HCT116 (cell line): ENCODE measurements around the gene HSD3B1. TPM values are rescaled to one million over a fixed set of nuclear protein-coding genes. Genes with fewer than 3 reads are reported as not detected.

Experiments used
- ATAC-seq: fragments of 200-7000 bp; cut with Tn5 transposase; 2 replicates; pipeline ENCODE4 v1.9.1; 2020; ENCODE audit warnings: mild to moderate bottlenecking, moderate library complexity
- BruUV-seq: library from RNA; stranded (reverse); fragments of 400-500 nt; replicated peaks from 2 replicates; lab custom pipeline; 2021; lab: Mats Ljungman, UMichigan
- CTCF ChIA-PET: fragments of 300-600 bp; sonication (Branson Sonifier 250); formaldehyde crosslinking; loops from one replicate; lab custom pipeline; 2021; ENCODE audit warnings: antibody characterized with exemption; lab: Charles Lee
- POLR2A ChIA-PET: fragments of 300-600, 350-600 bp; sonication (Branson Sonifier 250); formaldehyde crosslinking; loops from one replicate; lab custom pipeline; 2021; ENCODE audit warnings: antibody characterized with exemption; lab: Charles Lee
- RAD21 ChIA-PET, 2 experiments: fragments of 300-600 bp; sonication (Branson Sonifier 250); formaldehyde crosslinking; loops; one replicate each; lab custom pipeline; 2023; ENCODE audit warnings: low total read pairs in 2 of 2; ENCODE audit not compliant: uncharacterized antibody in 2 of 2, unreplicated experiment in 2 of 2, low non-redundant PET in 1 of 2; lab: Charles Lee
- DNase-seq: peaks from one replicate; pipeline ENCODE4 v3.0.0-alpha.2; 2010; ENCODE audit warnings: low read depth, low spot score
- H2AFZ ChIP-seq: fragments of 200-600 bp; shearing (Covaris generic), sonication (generic); 2 replicates; pipeline ENCODE4 v1.6.1; 2017; ENCODE audit warnings: low read depth, mixed run types, mixed read lengths, antibody characterized with exemption, low read length; ENCODE audit not compliant: poor library complexity, severe bottlenecking
- H3K27ac ChIP-seq: 2 replicates; pipeline ENCODE4 v1.5.1; 2012; ENCODE audit warnings: low read depth, low read length
- H3K27me3 ChIP-seq: fragments of 200-600 bp; sonication (generic); 2 replicates; pipeline ENCODE4 v1.6.1; 2016; ENCODE audit warnings: mixed run types, low read length, mixed read lengths; ENCODE audit not compliant: insufficient read depth
- H3K36me3 ChIP-seq, 2 experiments: fragments of 200-500 bp in 1 of 2; fragments of 200-600 bp in 1 of 2; sonication (Bioruptor generic) in 1 of 2; sonication (generic) in 1 of 2; 2 replicates each; pipeline versions ENCODE4 v1.5.1 to v1.6.1; 2014 to 2016; ENCODE audit warnings: low read length in 2 of 2, inconsistent platforms in 1 of 2, mixed read lengths in 1 of 2, mixed run types in 1 of 2; ENCODE audit not compliant: insufficient read depth in 2 of 2, control insufficient read depth in 1 of 2
- H3K4me1 ChIP-seq, 2 experiments: fragments of 200-600 bp in 1 of 2; sonication (generic) in 1 of 2; 2 replicates each; pipeline versions ENCODE4 v1.5.1 to v1.6.1; 2012 to 2017; ENCODE audit warnings: low read length in 2 of 2, inconsistent platforms in 1 of 2, mild to moderate bottlenecking in 1 of 2, mixed read lengths in 1 of 2, mixed run types in 1 of 2, moderate library complexity in 1 of 2; ENCODE audit not compliant: insufficient read depth in 2 of 2, control insufficient read depth in 1 of 2
- H3K4me2 ChIP-seq: fragments of 200-600 bp; sonication (generic); 2 replicates; pipeline ENCODE4 v1.6.1; 2017; ENCODE audit warnings: mixed run types, low read length, mixed read lengths
- H3K4me3 ChIP-seq, 2 experiments: fragments of 200-600 bp in 1 of 2; sonication (generic) in 1 of 2; replicated peaks in 1 of 2; 2 replicates each; pipeline ENCODE4 v1.5.1; 2011 to 2016; ENCODE audit warnings: low read length in 2 of 2, control low read depth in 1 of 2, low read depth in 1 of 2, mild to moderate bottlenecking in 1 of 2, mixed read lengths in 1 of 2, mixed run types in 1 of 2
- H3K79me2 ChIP-seq: fragments of 200-600 bp; sonication (generic); 2 replicates; pipeline ENCODE4 v1.6.1; 2017; ENCODE audit warnings: mild to moderate bottlenecking, mixed run types, low read length, moderate library complexity, mixed read lengths; ENCODE audit not compliant: insufficient read depth
- H3K9ac ChIP-seq: fragments of 200-600 bp; sonication (generic); 2 replicates; pipeline ENCODE4 v1.6.1; 2016; ENCODE audit warnings: low read length, mixed read lengths
- H3K9me2 ChIP-seq: fragments of 200-600 bp; sonication (generic), shearing (Covaris generic); 2 replicates; pipeline ENCODE4 v1.6.1; 2017; ENCODE audit warnings: mixed run types, mild to moderate bottlenecking, moderate library complexity; ENCODE audit not compliant: insufficient read depth
- H3K9me3 ChIP-seq, 2 experiments: fragments of 200-500 bp in 1 of 2; fragments of 200-600 bp in 1 of 2; sonication (Bioruptor generic) in 1 of 2; sonication (generic) in 1 of 2; 2 replicates each; pipeline ENCODE4 v1.6.1; 2014 to 2017; ENCODE audit warnings: low read length in 2 of 2, mixed read lengths in 2 of 2, inconsistent platforms in 1 of 2, low read depth in 1 of 2, mild to moderate bottlenecking in 1 of 2, mixed run types in 1 of 2, moderate library complexity in 1 of 2; ENCODE audit not compliant: control insufficient read depth in 1 of 2, insufficient read depth in 1 of 2
- H4K20me1 ChIP-seq: fragments of 200-600 bp; sonication (generic), shearing (Covaris generic); 2 replicates; pipeline ENCODE4 v1.6.1; 2017; ENCODE audit warnings: mixed run types, mild to moderate bottlenecking, moderate library complexity; ENCODE audit not compliant: insufficient read depth
- ATF3 ChIP-seq: IDR thresholded peaks from 2 replicates; pipeline ENCODE4 v1.6.1; 2012
- CBX3 ChIP-seq: IDR thresholded peaks from 2 replicates; pipeline ENCODE4 v1.6.1; 2012; ENCODE audit warnings: low read depth
- EGR1 ChIP-seq: IDR thresholded peaks from 2 replicates; pipeline ENCODE4 v1.6.1; 2012; ENCODE audit warnings: low read depth
- EZH2 ChIP-seq: fragments of 200-600 bp; sonication (generic); IDR thresholded peaks from 2 replicates; pipeline ENCODE4 v1.6.1; 2017; ENCODE audit warnings: antibody characterized with exemption, mixed run types
- EZH2phosphoT487 ChIP-seq: fragments of 200-600 bp; IDR thresholded peaks from 2 replicates; pipeline ENCODE4 v1.6.1; 2018; ENCODE audit warnings: antibody characterized with exemption, borderline replicate concordance
- FOSL1 ChIP-seq: IDR thresholded peaks from 2 replicates; pipeline ENCODE4 v1.6.1; 2012; ENCODE audit warnings: low read depth
- JUND ChIP-seq: IDR thresholded peaks from 2 replicates; pipeline ENCODE4 v1.6.1; 2012
- MAX ChIP-seq: IDR thresholded peaks from 2 replicates; pipeline ENCODE4 v1.6.1; 2012
- POLR2A ChIP-seq: IDR thresholded peaks from 2 replicates; pipeline ENCODE4 v1.7.0; 2011; ENCODE audit warnings: borderline replicate concordance; ENCODE audit not compliant: insufficient read depth, insufficient read length; ENCODE audit errors: extremely low read depth
- RAD21 ChIP-seq: IDR thresholded peaks from 2 replicates; pipeline ENCODE4 v1.6.1; 2012; ENCODE audit warnings: low read depth, mild to moderate bottlenecking
- SIN3A ChIP-seq: IDR thresholded peaks from 2 replicates; pipeline ENCODE4 v1.6.1; 2012; ENCODE audit warnings: low read depth
- SRF ChIP-seq: IDR thresholded peaks from 2 replicates; pipeline ENCODE4 v1.6.1; 2012; ENCODE audit warnings: low read depth
- TCF7L2 ChIP-seq: IDR thresholded peaks from 2 replicates; pipeline ENCODE4 v1.7.0; 2011; ENCODE audit warnings: borderline replicate concordance, inconsistent platforms; ENCODE audit not compliant: insufficient read depth, insufficient read length; ENCODE audit errors: extremely low read depth
- YY1 ChIP-seq: IDR thresholded peaks from 2 replicates; pipeline ENCODE4 v1.6.1; 2011; ENCODE audit warnings: low read length, low read depth, moderate library complexity, mild to moderate bottlenecking; ENCODE audit not compliant: insufficient replicate concordance; ENCODE audit errors: extremely low read depth
- ZBTB33 ChIP-seq: IDR thresholded peaks from 2 replicates; pipeline ENCODE4 v1.6.1; 2011; ENCODE audit warnings: mild to moderate bottlenecking, low read length, moderate library complexity; ENCODE audit not compliant: insufficient replicate concordance; ENCODE audit errors: extremely low read depth
- ZFX ChIP-seq: fragments of 450-650 bp; IDR thresholded peaks from 2 replicates; pipeline ENCODE4 v1.6.1; 2017
- ZNF274 ChIP-seq: fragments of 200-500 bp; sonication (Bioruptor generic); IDR thresholded peaks from 2 replicates; pipeline ENCODE4 v1.6.1; 2014; ENCODE audit warnings: mild to moderate bottlenecking, low read depth, low read length, inconsistent platforms
- intact Hi-C: fragments of 100-400 bp; cut with micrococcal nuclease; formaldehyde crosslinking; loops from 2 replicates; pipeline ENCODE4 v1.10.0; 2022
- total RNA-seq: library from RNA; stranded (reverse); gene quantifications from one replicate; pipeline ENCODE4 v1.2.1, GENCODE V29; 2021; ENCODE audit not compliant: unreplicated experiment

Gene HSD3B1
- total RNA-seq, 1 experiment from 2014 or later: not detected

GRCh38 chr1:119547805-119548204 lies 40.8 kb downstream of the HSD3B1 start:
- Histone ChIP-seq H3K9me3 (no peaks in the 10 kb centered on the region), H3K9me2 (no peaks in the 10 kb centered on the region), H3K9ac (no peak overlapping the region), H3K79me2 (no peaks in the 10 kb centered on the region), H3K27me3 (no peaks in the 10 kb centered on the region), H3K27ac (no peak overlapping the region), H3K36me3 (no peaks in the 10 kb centered on the region), H3K4me1 (no peaks in the 10 kb centered on the region), H2AFZ (no peak overlapping the region), H3K4me3 (no peak overlapping the region), H4K20me1 (no peaks in the 10 kb centered on the region), H3K4me2 (no peak overlapping the region)
- DNase-seq (no peak), ATAC-seq (no peak)
- TF ChIP-seq RAD21 (no peak), ZFX (no peak), ZNF274 (no peak), TCF7L2 (no peak), EZH2 (no peak), ZBTB33 (no peak), FOSL1 (no peak), JUND (no peak), POLR2A (no peak), MAX (no peak), CBX3 (no peak), EZH2phosphoT487 (no peak), YY1 (no peak), EGR1 (no peak), ATF3 (no peak), SIN3A (no peak), SRF (no peak)
- CTCF ChIA-PET: interaction anchor here (0.9 kb wide), 1 partner anchor 64 kb away, joined by 3 read pairs; no protein-coding TSS in a partner anchor
- RAD21 ChIA-PET: no interaction called here
- BruUV-seq: no TSS peak
- POLR2A ChIA-PET: no interaction called here
- intact Hi-C loops: no loop called here
